Lung microvascular endothelial cell (primary cell): ENCODE results near the gene PPM1H. TPM values are rescaled to one million over a fixed set of nuclear protein-coding genes. Genes with fewer than 3 reads are reported as not detected.
A peak's percentile ranks its signal among the peaks of the same experiment; 100 is the strongest.

Experiments
- DNase-seq, 2 donors: peaks; one replicate each; pipeline versions ENCODE4 v3.0.0 to v3.0.0-alpha.2; 2010; ENCODE audit warnings: low read depth in 2 of 2
- total RNA-seq: library from RNA; depleted of rRNA; stranded (reverse); fragments of >200 nt; gene quantifications from 2 replicates; pipeline ENCODE4 v1.2.1, GENCODE V29; 2014

The PPM1H gene
- total RNA-seq, 1 donor from 2014 or later, result 0.40 TPM

- no peak for DNase-seq
These were observed 134.1 kb downstream of the PPM1H start for GRCh38 chr12:62800707-62801400.

DNA sequence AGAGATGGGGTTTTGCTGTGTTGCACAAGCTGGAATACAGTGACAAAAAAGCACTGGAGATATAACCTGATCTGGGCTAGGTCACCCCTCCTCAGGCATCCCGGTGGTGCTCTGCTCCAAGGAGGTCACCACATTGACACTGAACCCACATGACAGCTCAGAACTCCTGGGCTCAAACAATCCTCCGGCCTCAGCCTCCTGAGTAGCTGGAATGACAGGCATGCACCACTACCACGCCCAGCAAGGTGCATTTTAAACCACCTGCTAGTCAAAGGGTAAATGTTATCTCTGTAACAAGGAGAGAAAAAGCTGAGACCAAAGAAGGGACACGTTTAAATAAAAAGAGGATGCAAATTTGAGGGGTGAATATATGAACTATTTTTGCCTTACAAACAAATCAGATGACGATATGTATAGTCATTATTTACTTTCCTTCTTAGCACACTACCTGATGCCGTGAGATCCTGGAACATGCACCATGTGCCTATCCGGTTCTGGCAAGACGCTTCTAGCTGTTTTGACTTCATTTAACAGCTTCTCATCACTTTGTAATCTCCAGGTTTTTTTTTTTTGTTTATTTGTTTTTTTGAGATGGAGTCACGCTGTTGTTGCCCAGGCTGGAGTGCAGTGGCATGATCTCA lies 135.1 kb downstream of the PPM1H start:
- no peak for DNase-seq

DNA sequence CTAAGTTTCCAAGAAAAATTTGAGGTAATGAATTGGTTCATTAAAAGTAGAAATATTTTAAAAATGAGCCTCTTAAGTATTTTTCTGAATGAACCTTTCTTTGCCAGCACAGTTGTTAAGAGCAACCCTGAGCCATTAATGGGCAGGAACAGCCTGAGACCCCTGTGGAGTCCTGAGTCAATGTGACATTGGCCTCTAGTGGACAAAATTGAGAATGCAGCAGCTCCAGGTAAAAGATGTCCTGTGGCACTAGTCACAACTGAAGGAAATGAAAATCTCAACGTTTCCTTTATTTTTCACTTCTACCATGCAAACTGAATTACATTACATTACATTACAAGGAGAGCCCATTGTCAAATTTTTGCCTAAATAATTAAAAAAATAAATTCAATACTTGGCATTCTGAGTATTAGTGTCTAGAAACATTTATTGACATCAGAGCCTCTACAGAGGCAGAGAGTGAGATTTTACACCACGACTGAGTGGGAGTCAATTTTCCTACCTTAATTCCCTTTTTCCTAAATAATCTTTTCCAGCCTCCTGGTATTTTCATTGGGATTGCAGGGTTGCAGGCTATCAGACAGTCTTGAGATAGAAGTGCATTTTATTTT lies 135.7 kb downstream of the PPM1H start:
- peak; percentile 77 to 84 for DNase-seq

- no peak for DNase-seq
These were observed 140.7 kb downstream of the PPM1H start for GRCh38 chr12:62794218-62794583.

DNA sequence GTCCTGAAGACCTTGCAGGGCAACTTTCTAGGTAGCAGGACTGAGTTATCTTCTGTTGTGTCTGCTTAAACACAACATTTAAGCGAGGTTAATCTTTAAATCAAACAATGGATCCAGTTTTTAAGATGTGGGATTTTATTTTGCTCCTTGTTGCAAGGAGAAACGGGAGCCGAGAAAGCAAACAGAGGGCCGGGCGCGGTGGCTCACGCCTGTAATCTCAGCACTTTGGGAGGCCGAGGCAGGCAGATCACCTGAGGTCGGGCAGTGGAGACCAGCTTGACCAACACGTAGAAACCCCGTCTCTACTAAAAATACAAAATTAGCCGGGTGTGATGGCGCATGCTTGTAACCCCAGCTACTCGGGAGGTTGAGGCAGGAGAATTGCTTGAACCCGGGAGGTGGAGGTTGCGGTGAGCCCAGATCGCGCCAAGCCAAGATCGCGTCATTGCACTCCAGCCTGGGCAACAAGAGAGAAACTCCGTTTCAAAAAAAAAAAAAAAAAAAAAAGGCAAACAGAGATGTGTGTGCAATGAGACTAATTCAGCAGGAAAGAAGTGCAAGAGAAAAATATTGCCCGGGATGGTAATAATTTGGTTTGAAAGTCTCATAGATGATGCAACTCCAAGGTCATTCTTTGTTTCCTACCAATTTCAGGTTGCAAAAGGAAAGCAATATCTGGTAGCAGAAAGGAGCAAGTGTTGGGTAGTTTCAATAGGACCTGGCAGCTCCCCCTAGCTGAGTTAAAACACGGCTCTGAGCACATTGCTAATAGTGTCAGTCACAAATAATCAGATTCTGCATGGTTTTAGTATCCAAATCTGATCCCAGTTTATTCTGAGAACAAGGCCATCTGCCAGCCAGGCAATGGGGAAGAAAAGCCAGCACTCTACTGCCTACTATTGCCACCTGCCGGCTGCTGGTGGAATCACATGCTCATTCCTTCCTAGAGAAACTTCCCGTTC lies 141.4 kb downstream of the PPM1H start:
- peak; percentile 91 to 92 for DNase-seq

DNA sequence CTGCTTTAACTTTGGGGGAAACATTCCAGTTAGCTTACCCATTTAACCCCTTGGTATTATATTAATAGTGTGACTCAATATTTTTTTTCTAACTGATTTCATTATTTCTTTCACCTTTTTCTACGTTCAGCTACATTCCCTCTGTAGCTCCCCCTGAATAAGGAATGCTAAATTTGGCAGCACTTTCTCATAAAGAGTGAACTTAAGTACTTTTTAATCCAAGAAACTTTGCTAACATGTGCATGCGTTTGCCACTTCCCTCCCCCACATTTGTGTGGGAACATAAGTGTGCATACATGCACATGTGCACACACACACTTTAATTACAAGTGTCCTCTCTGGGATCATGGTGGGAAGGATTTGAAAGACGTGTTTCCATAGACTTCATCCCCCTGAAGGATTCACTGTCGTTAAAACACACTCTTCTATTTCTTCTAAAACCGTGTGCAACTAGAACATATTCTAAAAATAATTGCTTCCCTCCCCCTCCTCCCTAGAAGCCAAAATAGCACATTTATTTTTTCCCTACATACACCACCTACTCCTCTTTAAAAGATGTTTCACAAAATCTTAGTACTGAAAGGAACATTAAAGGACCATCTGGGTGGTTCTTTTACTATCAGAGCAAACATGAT lies 142.6 kb downstream of the PPM1H start:
- DNase-seq, result no peak

GRCh38 chr12:62789851-62790250 lies 145.1 kb downstream of the PPM1H start:
- DNase-seq, result peak; percentile 69 to 87

DNA sequence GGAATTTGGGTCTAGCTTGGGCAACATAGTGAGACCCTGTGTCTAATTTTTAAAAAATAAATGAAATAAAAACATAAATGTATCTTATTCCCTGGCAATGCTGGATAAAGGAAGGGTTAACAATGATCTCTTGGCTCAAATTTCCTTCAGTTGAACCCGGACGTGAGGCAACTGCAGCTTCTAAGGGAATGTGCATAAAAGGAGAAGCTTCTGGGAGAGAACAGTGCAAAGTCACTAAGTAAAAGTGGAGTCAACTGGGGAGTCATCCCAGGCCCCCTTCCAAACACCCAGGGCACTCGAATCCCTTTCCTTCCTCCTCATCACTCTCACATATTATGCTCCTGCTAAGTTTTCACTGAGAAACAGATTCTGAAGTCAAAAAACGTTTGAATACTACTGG lies 147.3 kb downstream of the PPM1H start:
- peak in 1 of 2 donors; percentile 35 for DNase-seq

- no peak for DNase-seq
These were observed 147.9 kb downstream of the PPM1H start for GRCh38 chr12:62787023-62787422.

DNA sequence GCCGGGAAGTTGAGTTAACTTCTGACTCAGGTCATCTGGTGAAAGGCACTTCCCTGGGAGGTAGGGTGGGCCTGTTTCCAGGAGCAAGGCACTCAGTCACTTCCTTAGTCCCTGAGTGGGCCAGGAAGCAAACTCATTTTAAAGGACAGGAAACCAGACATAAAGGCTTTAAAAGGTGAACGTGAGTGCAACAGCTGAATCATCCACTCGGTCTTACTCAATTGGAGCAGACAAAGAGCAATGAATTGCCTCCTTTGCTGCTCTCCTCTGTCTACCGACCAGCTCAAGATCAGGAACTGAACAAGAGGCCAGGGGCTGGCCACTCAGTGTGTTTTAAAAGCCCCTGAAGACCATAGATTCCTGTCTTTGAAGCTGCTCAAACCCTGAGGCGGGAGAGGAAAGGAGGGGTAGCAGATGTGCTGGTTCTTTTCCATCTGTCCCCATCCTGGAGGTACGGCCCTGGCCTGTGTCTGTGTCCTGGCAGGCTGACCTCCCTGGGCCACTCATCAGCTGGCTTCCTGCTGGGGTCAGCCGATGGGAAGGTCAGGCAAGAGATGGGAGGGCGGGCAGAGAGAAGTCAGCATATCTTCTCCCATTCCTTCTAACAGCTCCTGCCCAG lies 148.9 kb downstream of the PPM1H start:
- DNase-seq, result peak; percentile 85 to 100

DNA sequence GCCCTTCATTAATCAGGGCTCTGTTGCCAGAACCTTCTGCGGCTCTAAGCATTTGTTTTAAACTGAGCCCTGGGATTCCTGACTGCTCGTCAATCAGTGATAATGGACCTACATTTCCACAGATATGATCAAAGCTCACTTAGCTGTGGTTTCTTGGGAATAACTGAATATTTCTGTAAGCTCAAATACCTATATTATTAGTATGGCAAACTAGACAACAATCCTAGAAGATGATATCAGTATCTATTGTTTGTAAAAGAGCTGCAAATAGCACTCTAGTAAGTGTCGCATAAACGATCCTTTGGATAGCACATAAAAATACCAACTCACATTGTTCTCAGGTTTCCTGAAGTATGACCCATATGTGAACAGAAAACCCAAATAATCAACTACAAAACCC lies 150.4 kb downstream of the PPM1H start:
- peak; percentile 42 to 64 for DNase-seq

GRCh38 chr12:62783881-62784280 lies 151.1 kb downstream of the PPM1H start:
- no peak for DNase-seq

GRCh38 chr12:62781136-62781880 lies 153.6 kb downstream of the PPM1H start:
- no peak for DNase-seq

GRCh38 chr12:62779488-62779887 lies 155.5 kb downstream of the PPM1H start:
- no peak for DNase-seq

- no peak for DNase-seq
These were observed 156.8 kb downstream of the PPM1H start for GRCh38 chr12:62778187-62778586.

DNA sequence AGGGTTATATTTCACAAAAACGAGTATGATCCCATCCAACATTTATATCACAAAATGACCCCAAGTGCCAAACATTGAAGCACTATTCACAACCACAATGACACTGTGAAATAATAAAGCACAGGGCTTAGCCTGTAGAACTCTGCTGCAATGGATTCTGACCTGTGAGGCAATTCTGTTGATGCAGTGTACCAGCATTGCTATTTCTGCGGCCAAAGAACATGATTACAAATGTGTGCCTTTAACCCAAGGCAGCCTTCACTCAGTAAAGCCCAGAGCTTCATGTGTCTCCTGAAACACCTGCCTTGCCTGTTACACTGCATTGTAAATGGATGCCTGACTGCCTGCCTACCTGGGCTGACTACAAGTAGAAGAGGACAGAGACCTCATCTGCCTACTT lies 158.0 kb downstream of the PPM1H start:
- DNase-seq, result peak in 1 of 2 donors; percentile 38

GRCh38 chr12:62776575-62776974 lies 158.4 kb downstream of the PPM1H start:
- peak in 1 of 2 donors; percentile 45 for DNase-seq

- no peak for DNase-seq
These were observed 160.2 kb downstream of the PPM1H start for GRCh38 chr12:62774794-62775193.

DNA sequence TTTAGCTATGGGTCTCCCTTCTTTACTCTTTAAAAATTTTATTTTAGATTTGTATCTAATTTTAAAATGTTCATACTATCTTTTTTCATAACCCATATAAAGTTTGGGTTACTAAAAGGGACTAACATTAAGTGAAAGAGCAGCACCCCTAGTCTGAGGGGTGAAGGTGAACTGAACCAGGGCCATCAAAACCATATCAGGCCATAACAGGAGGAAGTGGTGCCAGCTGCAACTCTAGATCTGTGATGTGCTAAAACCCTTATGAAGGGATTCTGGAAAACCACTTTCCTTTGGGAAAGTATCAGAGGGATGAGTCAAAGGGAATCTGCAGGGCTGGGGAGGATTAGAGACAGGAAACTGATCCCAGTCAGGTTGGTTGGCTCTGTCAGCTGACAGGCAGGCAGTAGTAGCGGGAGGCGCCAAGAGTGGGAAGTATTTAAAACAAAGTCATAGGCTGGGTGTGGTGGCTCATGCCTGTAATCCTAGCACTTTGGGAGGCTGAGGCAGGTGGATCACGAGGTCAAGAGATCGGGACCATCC lies 162.5 kb downstream of the PPM1H start:
- peak; percentile 68 to 71 for DNase-seq

DNA sequence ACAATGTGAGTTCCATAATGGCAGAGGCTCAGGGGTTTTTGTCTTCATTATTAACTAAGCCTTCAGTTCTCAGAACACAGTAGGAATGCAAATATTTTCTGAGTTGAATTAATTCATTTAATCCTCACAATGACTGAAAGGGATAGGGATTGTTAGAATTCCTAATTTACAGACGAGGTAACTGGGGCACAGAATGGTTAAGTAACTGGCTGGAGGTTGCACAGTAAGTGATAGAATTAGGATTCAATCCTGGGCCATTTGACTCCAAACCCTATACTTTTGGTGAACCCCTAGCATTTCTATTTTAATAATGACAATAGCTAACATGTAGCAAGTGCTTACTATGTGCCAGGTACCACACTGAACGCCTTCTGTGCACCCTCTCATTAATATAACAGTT lies 163.1 kb downstream of the PPM1H start:
- no peak for DNase-seq
